Measurements from ENCODE around the gene ANXA4.
"Not testable (repeated sequence)": the region's sequence is repeated elsewhere in the genome, so short reads cannot be mapped to it uniquely, and the experiment has no call there.

Gene ANXA4

DNA sequence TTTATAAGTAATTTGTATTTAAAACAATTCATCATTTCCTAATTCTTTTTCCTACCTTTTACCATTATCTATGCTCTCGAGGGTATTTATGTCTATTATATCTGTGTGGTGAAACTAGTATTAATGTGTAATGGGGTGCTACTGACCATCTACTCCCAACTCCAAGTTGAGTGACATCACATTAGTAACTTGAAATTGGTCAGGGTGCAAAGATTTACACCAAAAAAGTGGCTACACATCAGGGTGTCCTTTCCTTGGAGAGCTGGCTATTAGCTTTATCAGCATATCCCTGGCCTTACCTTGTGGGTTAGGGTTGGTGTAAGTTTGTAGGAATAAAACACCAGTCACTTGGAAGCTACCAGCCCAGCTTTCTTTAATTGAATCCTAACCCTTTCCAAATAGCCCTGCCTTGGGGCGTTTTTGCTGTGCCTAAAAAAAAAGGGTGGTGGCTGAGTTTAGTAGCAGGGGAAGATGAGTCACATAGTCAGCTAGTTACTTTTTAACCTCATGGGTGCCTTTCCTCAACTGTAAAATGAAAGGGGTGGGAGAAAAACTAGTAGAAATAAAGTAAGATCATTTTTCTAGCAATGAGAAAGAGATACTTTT is 14.0 kb downstream of the ANXA4 start:
- DNase-seq = no peak

- DNase-seq = no peak
Observed at GRCh38 chr2:69762025-69762424, 20.1 kb downstream of the ANXA4 start.

DNA sequence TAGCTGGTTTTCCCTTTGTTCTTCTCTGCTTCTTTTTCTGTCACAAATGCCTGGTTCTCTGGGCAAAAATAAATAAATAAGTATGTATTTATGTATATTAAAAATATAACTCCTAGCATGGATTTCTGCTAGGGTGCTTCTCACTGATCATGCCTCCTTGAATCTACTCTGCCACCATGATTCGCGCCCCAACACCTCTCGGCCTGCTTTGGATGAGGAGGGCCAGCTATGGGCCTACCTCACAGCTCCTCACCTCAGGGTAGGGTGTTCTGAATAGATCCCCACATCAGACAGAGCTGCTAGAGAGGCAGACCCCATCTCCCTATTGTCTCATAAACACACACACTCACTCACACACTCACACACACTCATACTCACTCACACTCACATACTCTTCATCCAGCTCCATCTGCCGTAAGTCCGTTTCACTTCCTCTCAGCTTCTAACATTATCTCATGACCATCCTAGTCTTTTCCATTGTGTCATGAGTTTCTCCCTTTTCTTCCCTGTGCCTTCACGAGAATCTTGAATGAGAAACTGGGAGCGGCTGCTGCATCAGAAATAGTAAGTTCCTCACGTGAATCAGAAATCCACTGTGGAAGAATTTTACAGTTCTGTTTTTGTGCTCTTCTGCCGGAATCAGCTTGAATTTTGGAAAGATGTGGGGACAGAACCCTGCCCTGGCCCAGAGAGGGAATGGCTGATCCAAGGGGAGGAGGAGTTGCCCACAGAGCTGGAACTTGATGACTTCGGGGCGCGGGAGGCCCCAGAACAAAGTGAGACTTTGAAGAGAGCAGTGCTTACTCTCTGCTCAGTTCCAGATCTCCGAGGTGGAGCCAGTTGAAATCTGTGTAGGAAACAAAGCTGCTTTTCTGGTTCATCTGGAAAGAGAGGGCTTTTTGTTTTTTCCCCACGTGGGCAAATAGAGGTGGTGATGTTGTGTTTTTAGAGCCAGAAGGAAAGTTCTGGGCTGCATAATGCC is 20.9 kb downstream of the ANXA4 start:
- peak; percentile 44 to 62 for DNase-seq

DNA sequence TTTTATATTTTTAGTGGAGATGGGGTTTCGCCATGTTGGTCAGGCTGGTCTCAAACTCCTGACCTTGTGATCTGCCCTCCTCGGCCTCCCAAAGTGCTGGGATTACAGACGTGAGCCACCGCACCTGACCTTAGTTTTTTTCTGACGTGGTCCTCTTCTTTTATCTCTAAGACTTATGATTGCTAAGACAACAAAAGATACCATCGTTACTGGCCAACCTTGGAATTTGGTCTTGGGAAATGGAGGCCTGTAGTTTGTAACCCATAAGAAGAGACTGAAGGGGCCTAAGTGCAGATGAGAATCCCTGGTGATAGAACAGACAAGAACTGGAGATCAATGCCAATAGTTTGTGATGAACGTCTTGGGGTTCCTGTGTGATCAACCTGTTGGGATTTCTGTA is 21.9 kb downstream of the ANXA4 start:
- not testable (repeated sequence) for DNase-seq

DNA sequence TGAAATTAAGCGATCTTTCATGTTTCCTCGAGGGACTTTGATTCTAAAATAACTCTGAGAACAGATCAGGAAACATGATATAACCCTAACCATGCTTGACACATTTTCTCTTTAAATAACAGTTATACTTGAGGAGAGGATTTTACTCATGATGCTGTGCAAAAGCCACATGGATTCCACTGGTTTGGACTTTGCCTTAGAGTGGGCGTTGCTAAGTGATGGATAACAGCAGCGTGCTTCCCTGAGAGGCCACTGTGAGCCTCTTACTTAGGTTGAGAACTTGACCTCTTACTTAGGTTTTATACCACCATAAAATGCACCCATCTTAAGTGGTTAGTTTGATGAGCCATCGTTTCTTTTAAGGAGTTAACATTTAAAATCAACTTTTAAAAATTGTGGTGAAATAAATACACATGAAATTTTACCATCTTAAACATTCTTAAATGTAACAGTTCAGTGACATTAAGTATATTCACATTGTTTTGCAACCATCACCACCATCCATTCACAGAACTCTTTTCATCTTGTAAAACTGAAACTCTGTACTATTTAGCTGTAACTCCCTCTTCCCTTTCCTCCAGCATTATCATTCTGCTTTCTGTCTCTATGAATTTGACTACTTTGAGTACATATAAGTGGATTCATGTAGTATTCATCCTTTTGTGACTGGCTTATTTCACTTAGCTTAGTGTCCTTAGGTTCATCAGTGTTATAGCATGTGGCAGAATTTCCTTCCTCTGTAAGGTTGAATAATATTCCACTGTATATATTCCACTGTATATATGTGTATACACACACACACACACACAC is 22.6 kb downstream of the ANXA4 start:
- no peak for DNase-seq

DNA sequence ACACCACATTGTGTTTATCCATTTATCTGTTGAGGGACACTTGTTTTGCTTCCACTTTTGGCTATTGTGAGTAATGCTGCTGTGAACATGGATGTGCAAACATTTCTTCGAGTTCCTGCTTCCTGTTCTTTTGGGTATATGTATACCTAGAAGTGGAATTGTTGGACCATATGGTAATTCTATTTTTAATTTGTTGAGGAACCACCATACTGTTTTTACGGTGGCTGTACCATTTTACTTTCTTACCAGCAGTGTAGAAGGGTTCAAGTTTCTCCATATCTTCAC is 23.1 kb downstream of the ANXA4 start:
- DNase-seq = no peak

GRCh38 chr2:69766014-69766413 is 24.1 kb downstream of the ANXA4 start:
- DNase-seq = no peak

DNA sequence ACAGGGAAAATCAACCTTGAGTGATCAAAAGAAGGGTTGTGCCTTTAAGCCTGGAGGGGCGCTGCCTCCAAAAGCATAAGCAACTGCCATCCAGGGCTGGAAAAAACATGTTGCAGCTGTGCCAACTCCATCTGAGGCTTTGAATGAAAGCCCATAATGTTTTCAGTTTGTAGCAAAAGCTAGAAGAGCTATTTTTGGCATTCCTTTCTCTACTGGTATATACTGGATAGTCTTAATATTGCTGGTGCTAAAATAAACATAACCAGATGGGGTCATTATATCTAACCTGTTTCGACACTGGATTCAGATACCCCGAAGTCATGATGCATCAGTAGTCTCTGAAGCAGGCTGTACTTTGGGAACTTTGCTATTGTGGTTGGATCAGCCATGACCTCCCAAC is 25.1 kb downstream of the ANXA4 start:
- DNase-seq = peak in 1 of 2 donors; percentile 36

DNA sequence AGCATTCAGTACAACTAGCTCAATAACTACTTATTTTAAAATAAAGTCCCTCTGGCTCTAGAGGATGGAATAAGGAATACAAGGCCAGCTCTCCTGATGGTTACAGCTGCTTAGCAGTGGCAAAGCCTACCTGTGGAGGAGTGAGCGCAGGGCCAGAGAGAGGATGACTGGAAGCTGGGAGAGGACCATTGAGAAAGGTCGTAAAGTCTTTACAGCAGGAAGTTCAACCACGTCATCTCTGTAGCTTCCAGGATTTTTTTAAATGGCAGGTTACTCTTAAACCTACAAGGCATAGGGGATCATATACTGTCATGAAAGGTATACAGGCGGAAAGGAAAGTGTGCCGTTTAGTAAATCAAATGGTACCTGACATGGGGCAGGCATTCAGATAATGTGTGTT is 26.3 kb downstream of the ANXA4 start:
- DNase-seq = no peak

GRCh38 chr2:69768789-69769188 is 26.9 kb downstream of the ANXA4 start:
- DNase-seq = no peak

GRCh38 chr2:69769272-69769671 is 27.3 kb downstream of the ANXA4 start:
- no peak for DNase-seq

DNA sequence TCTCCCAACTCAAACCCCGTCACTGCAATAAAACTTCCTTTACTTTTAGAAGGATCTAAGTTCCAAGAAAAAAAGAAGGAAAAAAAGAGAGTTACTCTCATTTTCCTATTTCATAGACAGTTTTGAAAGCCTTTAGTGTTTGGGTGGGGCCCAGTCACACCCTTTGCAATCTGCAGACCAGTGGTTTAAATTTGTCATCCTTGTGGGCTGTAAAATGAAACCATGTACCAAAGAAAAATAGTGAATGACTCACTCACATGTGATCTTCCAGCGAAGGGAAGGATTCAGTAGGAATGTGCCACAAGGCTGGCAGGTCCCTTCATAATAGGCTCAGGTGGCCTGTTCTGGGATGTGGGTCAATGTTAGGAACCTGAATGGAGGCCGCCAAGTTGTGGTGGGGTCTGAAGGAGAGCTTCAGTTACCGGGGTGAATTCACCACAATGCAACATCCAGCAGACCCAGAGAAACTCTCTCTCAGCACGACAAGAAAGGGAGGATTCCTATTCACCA is 28.3 kb downstream of the ANXA4 start:
- DNase-seq = no peak

GRCh38 chr2:69770747-69771146 is 28.8 kb downstream of the ANXA4 start:
- DNase-seq = no peak

GRCh38 chr2:69771461-69771860 is 29.5 kb downstream of the ANXA4 start:
- no peak for DNase-seq

DNA sequence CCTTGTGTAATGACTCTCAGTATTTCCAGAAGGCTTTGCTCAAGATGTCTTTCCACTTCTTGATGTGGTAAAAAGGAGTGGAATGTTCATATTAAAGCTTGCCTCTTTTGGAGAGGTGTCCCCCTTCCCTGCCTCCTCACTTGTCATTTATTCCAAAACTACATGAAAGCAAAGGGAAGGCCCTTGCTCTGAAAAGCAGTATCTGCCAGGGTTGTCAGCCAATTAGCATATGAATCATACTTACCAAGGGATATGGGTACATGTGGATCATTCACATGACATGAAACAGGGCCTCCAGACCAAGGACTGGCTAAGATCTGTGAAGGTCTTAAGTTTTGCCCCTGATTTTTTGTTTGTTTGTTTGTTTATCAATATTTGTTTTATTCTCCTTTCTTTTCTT is 31.3 kb downstream of the ANXA4 start:
- DNase-seq = no peak

DNA sequence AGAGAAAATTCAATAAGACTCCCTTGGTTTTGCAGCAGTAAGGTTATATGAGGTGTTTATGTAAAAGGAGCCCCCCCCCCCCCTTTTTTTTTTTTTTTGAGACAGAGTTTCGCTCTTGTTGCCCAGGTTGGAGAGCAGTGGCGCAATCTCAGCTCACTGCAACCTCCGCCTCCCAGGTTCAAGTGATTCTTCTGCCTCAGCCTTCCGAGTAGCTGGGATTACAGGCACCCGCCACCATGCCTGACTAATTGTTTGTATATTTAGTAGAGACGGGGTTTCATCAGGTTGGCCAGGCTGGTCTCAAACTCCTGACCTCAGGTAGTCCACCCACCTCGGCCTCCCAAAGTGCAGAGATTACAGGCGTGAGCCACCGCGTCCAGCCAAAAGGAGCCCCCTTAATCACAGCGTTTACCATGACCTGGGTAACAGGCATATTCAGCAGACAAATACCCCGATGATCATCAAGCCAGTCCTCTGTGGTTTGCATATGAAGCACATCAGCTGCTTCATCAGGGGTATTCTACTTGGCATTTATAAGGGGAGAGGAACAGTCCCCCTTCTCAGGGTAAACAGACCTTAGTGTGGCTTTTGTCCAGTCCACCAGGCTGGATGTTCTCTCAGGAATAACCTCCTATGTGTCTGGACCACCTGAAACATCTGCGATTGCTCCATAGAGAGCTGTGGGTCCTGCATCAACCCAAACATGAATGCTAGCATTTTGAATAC is 32.5 kb downstream of the ANXA4 start:
- DNase-seq = not testable (repeated sequence)

DNA sequence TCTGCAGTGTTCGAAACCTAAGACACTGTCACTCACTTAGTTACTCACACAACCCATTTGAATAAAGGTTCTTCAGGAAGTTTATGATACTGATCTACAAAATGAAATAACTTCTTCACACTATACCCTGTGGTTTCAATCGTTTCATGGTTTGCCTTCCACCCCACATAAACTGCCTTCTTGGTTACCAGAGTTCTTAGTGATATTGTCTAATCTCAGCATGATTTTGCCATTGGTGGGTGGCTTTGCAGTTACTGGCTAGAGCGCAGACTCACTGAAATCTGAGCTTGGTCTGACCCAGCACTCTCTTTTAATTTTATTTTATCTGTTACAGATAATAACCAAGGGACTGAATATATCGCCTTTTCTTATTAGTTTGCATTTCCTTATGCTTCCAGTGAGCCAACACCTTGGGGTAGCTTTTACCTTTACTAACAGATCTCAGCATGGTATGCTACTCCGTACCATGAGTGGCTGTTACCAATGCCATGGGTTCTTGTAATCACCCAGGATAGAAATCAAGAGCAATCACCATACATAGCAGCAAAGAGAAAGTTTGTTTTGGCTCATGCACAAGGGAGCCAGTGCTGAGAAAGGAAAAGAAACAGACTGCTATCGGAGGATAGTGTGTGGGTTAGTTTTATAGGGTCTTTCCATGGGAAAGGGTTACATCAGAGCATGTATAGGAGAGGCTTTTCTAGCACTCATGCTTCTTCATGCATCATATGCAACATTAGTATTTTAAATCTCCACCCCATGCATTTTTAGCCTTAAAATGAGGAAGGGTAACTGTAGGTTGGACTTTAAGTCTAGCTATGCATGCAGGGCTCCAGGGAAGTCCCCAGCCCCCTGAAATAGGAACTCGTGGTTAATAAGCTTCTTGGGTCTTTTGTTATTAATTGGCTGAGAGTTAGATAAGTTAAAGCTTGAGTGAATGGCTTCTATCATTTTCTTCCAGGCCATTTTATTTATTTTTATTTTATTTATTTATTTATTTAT is 33.3 kb downstream of the ANXA4 start:
- DNase-seq = no peak

GRCh38 chr2:69776886-69777785 is 35.2 kb downstream of the ANXA4 start:
- no peak for DNase-seq

DNA sequence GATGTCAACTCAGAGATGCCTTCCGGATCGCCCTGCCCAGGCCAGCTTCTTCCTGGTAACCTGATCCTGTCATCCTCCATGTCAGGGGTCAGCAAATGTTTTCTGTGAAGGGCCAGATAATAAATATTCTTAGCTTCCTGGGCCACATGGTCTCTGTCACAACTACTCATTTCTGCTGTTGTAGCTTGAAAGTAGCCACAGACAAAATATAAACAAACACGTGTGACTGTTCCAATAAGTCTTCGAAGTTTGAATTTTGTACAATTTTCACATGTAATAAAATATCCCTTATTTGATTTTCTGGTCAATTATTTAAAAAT is 35.8 kb downstream of the ANXA4 start:
- no peak for DNase-seq

GRCh38 chr2:69779258-69780001 is 37.5 kb downstream of the ANXA4 start:
- no peak for DNase-seq

Measured in hippocampal formation (tissue), 2 donors.